BLaER1 (cell line): ENCODE results near the gene BBIP1.
"Not testable (repeated sequence)": the region's sequence is repeated elsewhere in the genome, so short reads cannot be mapped to it uniquely, and the experiment has no call there.

ENCODE experiments used
- H3K27ac ChIP-seq: shearing (Covaris generic); formaldehyde crosslinking; 2 replicates; pipeline ENCODE4 v1.8.1; 2022
- H3K27me3 ChIP-seq: shearing (Covaris generic); formaldehyde crosslinking; 2 replicates; pipeline ENCODE4 v1.8.1; 2022
- H3K36me3 ChIP-seq: shearing (Covaris generic); formaldehyde crosslinking; 2 replicates; pipeline ENCODE4 v1.8.1; 2022
- H3K4me1 ChIP-seq: shearing (Covaris generic); formaldehyde crosslinking; 2 replicates; pipeline ENCODE4 v1.8.1; 2022
- H3K4me2 ChIP-seq: shearing (Covaris generic); formaldehyde crosslinking; 2 replicates; pipeline ENCODE4 v1.8.1; 2022
- H3K4me3 ChIP-seq: shearing (Covaris generic); formaldehyde crosslinking; 2 replicates; pipeline ENCODE4 v1.8.1; 2022
- H3K9ac ChIP-seq: shearing (Covaris generic); formaldehyde crosslinking; 2 replicates; pipeline ENCODE4 v1.8.1; 2022
- H3K9me3 ChIP-seq: shearing (Covaris generic); formaldehyde crosslinking; 2 replicates; pipeline ENCODE4 v1.8.1; 2022
- H4K20me1 ChIP-seq: shearing (Covaris generic); formaldehyde crosslinking; 2 replicates; pipeline ENCODE4 v1.8.1; 2022
- Cebpa-rat ChIP-seq: shearing (Covaris generic); IDR thresholded peaks from 2 replicates; pipeline ENCODE4 v1.8.1; 2022

BBIP1 gene

GRCh38 chr10:110872984-110873923 is 45.7 kb downstream of the BBIP1 start:
- H4K20me1 ChIP-seq, result peaks cover 37% of the 10 kb centered on the region
- H3K27me3 ChIP-seq, result no peaks in the 10 kb centered on the region
- no peak for TF ChIP-seq Cebpa-rat
- H3K4me3 ChIP-seq, result peak overlapping the region; percentile 80
- H3K4me2 ChIP-seq, result peak overlapping the region; percentile 83
- peak overlapping the region; percentile 86 for H3K9ac ChIP-seq
- H3K4me1 ChIP-seq, result peaks cover 47% of the 10 kb centered on the region
- H3K36me3 ChIP-seq, result peaks cover 8% of the 10 kb centered on the region; the same call in 1 of the 2 replicates
- H3K9me3 ChIP-seq, result no peaks in the 10 kb centered on the region
- H3K27ac ChIP-seq, result peak overlapping the region; percentile 90

DNA sequence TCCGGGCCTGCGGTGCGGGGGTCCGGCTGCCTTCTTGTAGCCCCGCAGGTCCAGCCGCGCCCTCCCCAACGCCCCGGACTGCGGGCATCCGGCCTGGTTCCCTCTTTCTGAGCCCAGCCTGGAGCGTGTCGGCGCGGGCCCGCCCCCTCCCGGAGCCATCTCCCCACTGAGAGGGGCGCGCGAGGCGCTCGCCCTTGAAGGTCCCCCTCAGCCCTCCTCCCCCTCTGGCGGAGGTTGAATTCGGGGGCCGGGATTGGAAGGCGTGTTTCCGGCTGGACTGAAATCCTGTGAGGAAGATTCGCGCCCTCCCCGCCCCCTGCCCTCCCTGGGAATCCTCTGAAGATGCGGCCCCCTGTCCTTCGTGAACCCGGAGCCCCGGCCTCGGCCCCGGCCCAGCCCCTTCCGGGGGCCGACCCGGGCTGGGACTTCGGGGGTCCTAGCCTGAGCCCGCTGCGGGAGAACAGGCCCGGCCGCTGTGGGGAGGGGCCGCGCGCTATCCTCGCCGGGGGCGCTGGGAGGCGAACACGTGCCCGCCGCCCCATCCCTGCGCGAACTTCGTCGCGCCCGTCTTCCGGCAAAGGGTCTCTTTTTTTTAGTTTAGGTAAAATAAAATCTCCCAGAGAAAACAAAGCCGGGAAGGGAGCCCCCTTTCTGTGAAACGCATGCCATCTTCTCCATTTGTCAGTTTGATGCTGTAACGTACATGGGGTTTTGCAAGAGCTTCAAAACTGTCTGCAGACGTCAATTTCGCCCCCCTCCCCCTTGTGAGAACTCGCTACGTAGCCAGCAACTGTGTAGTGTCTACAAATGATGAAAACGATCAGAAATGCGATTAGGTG is 46.6 kb downstream of the BBIP1 start:
- Histone ChIP-seq H3K27me3 (no peaks in the 10 kb centered on the region), H3K4me2 (peak overlapping the region; percentile 83), H3K27ac (peak overlapping the region; percentile 90), H4K20me1 (peaks cover 35% of the 10 kb centered on the region), H3K4me3 (peak overlapping the region; percentile 80), H3K9me3 (no peaks in the 10 kb centered on the region), H3K4me1 (peaks cover 56% of the 10 kb centered on the region), H3K36me3 (peaks cover 4% of the 10 kb centered on the region; the same call in 1 of the 2 replicates), H3K9ac (peak overlapping the region; percentile 86)
- TF ChIP-seq Cebpa-rat, result peak; percentile 65; the same call in 1 of the 2 replicates

DNA sequence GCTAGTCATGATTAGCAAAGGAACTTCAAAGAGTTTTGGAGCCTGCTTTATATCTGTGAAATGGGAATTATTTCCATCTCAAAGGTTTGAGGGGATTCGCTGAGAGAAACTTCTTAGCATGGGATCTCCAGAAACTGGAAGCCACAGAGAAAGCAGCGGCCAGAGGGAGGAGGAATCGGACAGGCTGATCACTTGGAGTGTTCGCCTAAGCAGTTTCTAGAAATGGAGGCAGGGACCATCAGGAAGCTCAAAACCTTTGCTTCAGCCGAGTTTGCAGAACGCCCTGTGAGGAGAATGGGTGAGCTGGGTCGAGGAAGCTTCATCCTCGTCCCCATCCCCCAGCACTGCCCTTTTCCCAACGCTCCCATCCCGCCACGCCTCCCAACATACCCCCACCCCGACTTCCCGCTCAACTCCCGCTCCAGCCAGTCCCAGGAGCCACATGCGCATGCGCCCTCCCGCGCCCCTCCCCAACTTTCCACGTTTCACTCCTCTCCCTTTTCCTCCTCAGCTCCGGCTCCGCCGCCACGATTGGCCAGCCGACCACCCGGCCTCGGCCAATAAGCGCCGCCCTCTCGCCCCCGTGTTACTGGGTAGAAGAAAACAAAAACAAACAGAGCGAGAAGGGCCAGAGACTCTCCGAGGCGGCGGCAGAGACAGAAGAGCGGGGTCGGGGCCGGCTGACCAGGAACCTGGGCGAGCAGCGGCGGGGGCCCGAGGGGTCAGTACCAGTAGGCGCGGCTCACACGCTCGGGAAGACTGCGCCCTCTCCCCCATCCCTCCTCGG is 47.5 kb downstream of the BBIP1 start, which contains the start of gene PDCD4:
Gene PDCD4 (plus strand): TSS at position 631 of the 787 bp plus-strand sequence. CDS start 4,100 bp downstream, outside the sequence.
- H3K27me3 ChIP-seq, result no peaks in the 10 kb centered on the region
- peak within 1 kb of the TSS; percentile 83 for H3K4me2 ChIP-seq
- peak within 1 kb of the TSS; percentile 86 for H3K9ac ChIP-seq
- peaks cover 4% of the 10 kb centered on the region; the same call in 1 of the 2 replicates for H3K36me3 ChIP-seq
- no peaks in the 10 kb centered on the region for H3K9me3 ChIP-seq
- H4K20me1 ChIP-seq, result peaks cover 30% of the 10 kb centered on the region
- H3K4me3 ChIP-seq, result peak within 1 kb of the TSS; percentile 80
- peak within 1 kb of the TSS; percentile 90 for H3K27ac ChIP-seq
- TF ChIP-seq Cebpa-rat, result no peak
- H3K4me1 ChIP-seq, result peaks cover 61% of the 10 kb centered on the region

DNA sequence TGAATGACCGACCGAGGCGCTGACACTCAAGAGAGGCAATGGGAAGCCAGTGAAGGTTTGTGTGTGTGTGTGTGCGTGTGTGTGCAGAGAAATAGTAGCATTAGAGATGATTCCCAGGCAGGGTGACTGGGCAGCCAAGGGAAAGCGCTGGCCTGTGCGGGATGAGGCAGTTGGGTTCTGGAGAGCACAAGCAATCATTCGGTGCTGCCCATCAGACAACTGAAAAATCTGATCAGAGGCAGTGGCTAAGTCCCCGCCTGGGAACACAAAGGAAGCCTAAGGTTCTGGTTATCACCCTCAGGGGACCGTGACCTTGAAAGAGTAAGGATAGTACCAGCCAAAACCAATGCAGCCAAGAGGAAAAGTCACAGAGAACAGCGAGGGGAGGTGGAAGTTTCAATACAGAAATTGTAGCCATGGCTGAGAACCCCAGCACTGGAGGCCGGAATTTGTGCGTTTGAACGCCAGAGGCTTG is 48.1 kb downstream of the BBIP1 start:
- H3K9me3 ChIP-seq, result no peaks in the 10 kb centered on the region
- peaks cover under 1% of the 10 kb centered on the region; the same call in 1 of the 2 replicates for H3K36me3 ChIP-seq
- peaks cover 61% of the 10 kb centered on the region for H3K4me1 ChIP-seq
- H4K20me1 ChIP-seq, result peaks cover 26% of the 10 kb centered on the region
- peak overlapping the region; percentile 83 for H3K4me2 ChIP-seq
- no peaks in the 10 kb centered on the region for H3K27me3 ChIP-seq
- peak overlapping the region; percentile 90 for H3K27ac ChIP-seq
- H3K9ac ChIP-seq, result peak overlapping the region; percentile 86
- no peak for TF ChIP-seq Cebpa-rat
- H3K4me3 ChIP-seq, result peak overlapping the region; percentile 80

- Histone ChIP-seq H3K36me3 (no peaks in the 10 kb centered on the region), H3K27me3 (no peaks in the 10 kb centered on the region), H3K27ac (no peak overlapping the region), H3K9me3 (no peaks in the 10 kb centered on the region), H3K4me1 (peaks cover 70% of the 10 kb centered on the region), H3K4me3 (no peak overlapping the region), H3K4me2 (peak overlapping the region; percentile 35), H4K20me1 (peaks cover 11% of the 10 kb centered on the region), H3K9ac (no peak overlapping the region)
- TF ChIP-seq Cebpa-rat, result no peak
Measured at GRCh38 chr10:110868981-110869380, 50.0 kb downstream of the BBIP1 start.

DNA sequence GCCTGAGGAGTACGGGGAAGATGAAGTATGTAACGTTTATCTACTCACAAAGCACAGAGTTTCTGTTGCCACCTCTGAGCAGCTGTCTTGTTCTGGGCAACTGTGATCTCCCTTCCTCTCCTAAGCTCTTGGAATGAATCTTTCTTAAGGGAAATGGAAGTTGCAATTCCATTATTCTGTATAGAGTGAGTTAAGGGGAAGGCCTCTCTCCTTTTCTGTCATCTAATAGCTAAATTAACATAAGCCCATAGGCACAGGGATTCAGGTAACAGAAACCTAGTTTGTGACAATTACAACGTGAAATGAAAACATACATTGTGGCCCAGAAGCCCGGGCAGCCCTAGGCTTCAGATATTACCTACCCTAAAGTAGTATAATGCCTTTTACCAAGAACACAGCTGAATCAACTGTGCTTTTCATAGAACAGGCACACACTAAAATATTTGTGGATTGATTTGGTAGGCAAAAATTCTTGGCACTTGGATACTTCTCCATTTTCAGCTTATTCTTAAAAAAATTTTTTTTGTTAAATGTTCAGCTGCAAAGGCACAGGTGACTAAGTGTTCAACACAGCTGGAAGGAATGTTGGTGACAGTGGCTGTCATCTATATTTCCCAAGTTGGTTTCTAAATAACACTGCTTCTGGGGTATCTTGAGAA is 51.0 kb downstream of the BBIP1 start:
- no peaks in the 10 kb centered on the region for H3K9me3 ChIP-seq
- no peak for TF ChIP-seq Cebpa-rat
- H4K20me1 ChIP-seq, result 0 out of 2 replicates have a peak, but pooled peaks cover under 1% of the 10 kb centered on the region
- H3K36me3 ChIP-seq, result no peaks in the 10 kb centered on the region
- peaks cover 73% of the 10 kb centered on the region for H3K4me1 ChIP-seq
- H3K27ac ChIP-seq, result no peak overlapping the region
- H3K27me3 ChIP-seq, result no peaks in the 10 kb centered on the region
- H3K4me2 ChIP-seq, result peak overlapping the region; percentile 36; the same call in 1 of the 2 replicates
- no peak overlapping the region for H3K9ac ChIP-seq
- no peak overlapping the region for H3K4me3 ChIP-seq

DNA sequence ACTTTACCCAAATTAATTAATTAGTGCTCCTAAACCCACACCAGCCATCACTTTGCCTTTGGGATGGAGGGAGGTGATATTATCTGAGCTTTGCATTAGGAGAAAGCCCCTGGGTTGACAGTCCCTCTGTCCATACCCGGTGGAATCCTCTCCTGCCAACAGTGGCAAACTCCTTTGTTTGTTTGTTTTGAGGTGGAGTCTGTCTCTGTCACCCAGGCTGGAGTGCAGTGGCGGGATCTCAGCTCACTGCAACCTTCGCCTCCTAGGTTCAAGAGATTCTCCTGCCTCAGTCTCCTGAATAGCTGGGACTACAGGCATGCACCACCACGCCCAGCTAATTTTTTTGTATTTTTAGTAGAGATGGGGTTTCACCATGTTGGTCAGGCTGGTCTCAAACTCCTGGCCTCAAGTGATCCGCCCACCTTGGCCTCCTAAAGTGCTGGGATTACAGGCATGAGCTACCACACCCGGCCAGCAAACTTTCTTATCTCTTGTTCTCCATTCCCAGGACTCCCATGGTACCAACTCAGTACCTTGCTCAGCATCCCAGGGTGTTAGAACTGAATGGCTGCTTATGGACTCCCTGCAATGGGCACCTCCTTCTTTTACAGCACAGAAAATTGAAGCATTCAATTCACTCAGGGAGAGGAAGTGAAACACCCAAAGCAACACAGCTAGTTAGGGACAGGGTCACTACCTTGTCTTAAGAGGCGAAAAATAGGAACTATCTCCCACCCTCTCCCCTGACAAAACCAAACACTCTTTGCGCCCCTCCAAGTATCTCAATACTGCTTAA is 51.8 kb downstream of the BBIP1 start:
- H3K9ac ChIP-seq, H3K27ac ChIP-seq, H3K9me3 ChIP-seq, H4K20me1 ChIP-seq, H3K27me3 ChIP-seq, H3K36me3 ChIP-seq, H3K4me3 ChIP-seq: not testable (repeated sequence)
- Histone ChIP-seq H3K4me1 (peaks cover 81% of the 10 kb centered on the region), H3K4me2 (peak overlapping the region; percentile 36; the same call in 1 of the 2 replicates)
